Measurements from ENCODE around the gene GSTK1. TPM values are rescaled to one million over a fixed set of nuclear protein-coding genes. Genes with fewer than 3 reads are reported as not detected.

GSTK1 gene
- total and polyA plus RNA-seq, 2 donors (not counting 1 experiment from before 2014, with no cell fraction given): 181 to 315 TPM

DNA sequence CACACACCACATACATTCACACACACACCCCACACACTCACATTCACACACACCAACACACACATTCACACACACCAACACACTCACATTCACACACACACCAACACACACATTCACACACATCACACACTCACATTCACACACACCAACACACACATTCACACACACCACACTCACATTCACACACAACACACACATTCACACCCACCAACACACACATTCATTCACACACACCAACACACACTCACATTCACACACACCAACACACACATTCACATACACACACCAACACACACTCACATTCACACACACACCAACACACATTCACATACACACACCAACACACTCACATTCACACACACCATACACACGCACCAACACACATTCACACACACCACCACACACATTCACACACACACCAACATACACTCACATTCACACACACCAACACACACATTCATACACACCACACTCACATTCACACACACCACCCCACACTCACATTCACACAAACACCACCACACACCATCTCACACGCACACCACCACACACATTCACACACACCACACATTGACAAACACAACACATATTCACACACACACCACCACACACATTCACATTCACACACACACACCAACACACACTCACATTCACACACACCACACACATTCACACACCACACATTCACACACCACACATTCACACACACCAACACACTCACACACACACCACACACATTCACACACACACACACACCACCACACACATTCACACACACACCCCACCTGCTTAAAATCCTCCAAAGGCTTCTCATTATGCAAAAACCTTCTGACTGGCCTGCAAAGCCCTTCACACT, 32.4 kb upstream of the GSTK1 start:
- Histone ChIP-seq H3K36me3 (replicated peaks in 1 of 2; ENCODE audit: control extremely low read depth in 1 of 2, control insufficient read depth in 1 of 2, extremely low read depth in 1 of 2, insufficient read depth in 2 of 2, low read length in 1 of 2) (no peaks in the 10 kb centered on the region), H3K4me3 (ENCODE audit: control extremely low read depth in 1 of 5, extremely low read depth in 1 of 5, insufficient read depth in 1 of 5, low read depth in 2 of 5, low read length in 4 of 5) (no peak overlapping the region), H3K9ac (ENCODE audit: low read length) (no peak overlapping the region), H3K79me2 (ENCODE audit: control insufficient read depth, insufficient read depth, low read length) (no peaks in the 10 kb centered on the region), H3K4me1 (ENCODE audit: control insufficient read depth in 2 of 2, insufficient read depth in 2 of 2, low read length in 2 of 2) (no peaks in the 10 kb centered on the region), H4K20me1 (ENCODE audit: control insufficient read depth, insufficient read depth, low read length, poor library complexity, severe bottlenecking) (no peaks in the 10 kb centered on the region), H3K27me3 (replicated peaks in 1 of 4; ENCODE audit: control extremely low read depth in 1 of 4, control insufficient read depth in 3 of 4, insufficient read depth in 4 of 4, low read length in 3 of 4) (peaks cover 0 to 4% (median 0%) of the 10 kb centered on the region in 4 experiments), H3K27ac (ENCODE audit: low read length in 2 of 2) (no peak overlapping the region), H3K9me3 (ENCODE audit: control extremely low read depth in 1 of 3, control insufficient read depth in 2 of 3, insufficient read depth in 1 of 3, low read length in 2 of 3) (peaks cover 0 to 4% (median under 1%) of the 10 kb centered on the region in 3 donors), H2AFZ (ENCODE audit: insufficient read depth, low read depth, low read length, poor library complexity, severe bottlenecking) (no peak overlapping the region), H3K4me2 (replicated peaks; ENCODE audit: low read depth, low read length, poor library complexity, severe bottlenecking) (no peak overlapping the region)
- Mint-ChIP-seq H3K4me1 (no peaks in the 10 kb centered on the region), H3K27ac (no peak overlapping the region), H3K9me3 (ENCODE audit: insufficient read depth) (peaks cover under 1% of the 10 kb centered on the region), H3K27me3 (peaks cover 13% of the 10 kb centered on the region), H3K4me3 (no peak overlapping the region)
- TF ChIP-seq, protein P1, sequence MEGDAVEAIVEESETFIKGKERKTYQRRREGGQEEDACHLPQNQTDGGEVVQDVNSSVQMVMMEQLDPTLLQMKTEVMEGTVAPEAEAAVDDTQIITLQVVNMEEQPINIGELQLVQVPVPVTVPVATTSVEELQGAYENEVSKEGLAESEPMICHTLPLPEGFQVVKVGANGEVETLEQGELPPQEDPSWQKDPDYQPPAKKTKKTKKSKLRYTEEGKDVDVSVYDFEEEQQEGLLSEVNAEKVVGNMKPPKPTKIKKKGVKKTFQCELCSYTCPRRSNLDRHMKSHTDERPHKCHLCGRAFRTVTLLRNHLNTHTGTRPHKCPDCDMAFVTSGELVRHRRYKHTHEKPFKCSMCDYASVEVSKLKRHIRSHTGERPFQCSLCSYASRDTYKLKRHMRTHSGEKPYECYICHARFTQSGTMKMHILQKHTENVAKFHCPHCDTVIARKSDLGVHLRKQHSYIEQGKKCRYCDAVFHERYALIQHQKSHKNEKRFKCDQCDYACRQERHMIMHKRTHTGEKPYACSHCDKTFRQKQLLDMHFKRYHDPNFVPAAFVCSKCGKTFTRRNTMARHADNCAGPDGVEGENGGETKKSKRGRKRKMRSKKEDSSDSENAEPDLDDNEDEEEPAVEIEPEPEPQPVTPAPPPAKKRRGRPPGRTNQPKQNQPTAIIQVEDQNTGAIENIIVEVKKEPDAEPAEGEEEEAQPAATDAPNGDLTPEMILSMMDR (IDR thresholded peaks at IDR 0.05): no peak
- TF ChIP-seq EZH2 (IDR thresholded peaks at IDR 0.05; ENCODE audit: borderline replicate concordance, insufficient read depth, low read depth, low read length, poor library complexity, severe bottlenecking): no peak
- CTCF ChIA-PET: interaction anchor here (1.4 to 2.2 kb wide), 3 partner anchors 10 to 48 kb away, joined by 3 to 22 read pairs (median 10); no protein-coding TSS in a partner anchor
- DNase-seq (no peak), ATAC-seq (ENCODE audit: low read depth) (no peak)
- POLR2A ChIA-PET: no interaction called here
- 96% methylated on average over 2 of the region's 2 CpGs for WGBS (ENCODE audit: insufficient coverage)
- intact Hi-C loops (cut with micrococcal nuclease): no loop called here

All from B cell (primary cell).